PC-3 (cell line): ENCODE data around the gene SRPX. TPM values are rescaled to one million over a fixed set of nuclear protein-coding genes. Genes with fewer than 3 reads are reported as not detected.

Experiments
- ATAC-seq: fragments of 200-7000 bp; cut with Tn5 transposase; 2 replicates; pipeline ENCODE4 v1.9.1; 2020; ENCODE audit warnings: mild to moderate bottlenecking, moderate library complexity
- BruUV-seq: library from RNA; stranded (reverse); fragments of 400-500 nt; replicated peaks from 2 replicates; lab custom pipeline; 2021; lab: Mats Ljungman, UMichigan
- CTCF ChIA-PET: fragments of 300-600 bp; sonication (Branson Sonifier 250); formaldehyde crosslinking; loops from one replicate; lab custom pipeline; 2022; ENCODE audit warnings: antibody characterized with exemption; lab: Charles Lee
- POLR2A ChIA-PET: fragments of 300-600 bp; sonication (Branson Sonifier 250); formaldehyde crosslinking; loops from one replicate; lab custom pipeline; 2022; ENCODE audit warnings: antibody characterized with exemption; ENCODE audit not compliant: unreplicated experiment; lab: Charles Lee
- DNase-seq: peaks from one replicate; pipeline ENCODE4 v3.0.0-alpha.2; 2015
- H2AFZ ChIP-seq: fragments of 300-600 bp; sonication (generic); 2 replicates; pipeline ENCODE4 v1.6.0; 2016; ENCODE audit warnings: antibody characterized with exemption, low read length
- H3F3A ChIP-seq: fragments of 300-600 bp; sonication (generic); one replicate; pipeline ENCODE4 v1.6.0; 2017; ENCODE audit warnings: antibody characterized with exemption, low read length, control low read depth, mild to moderate bottlenecking; ENCODE audit not compliant: unreplicated experiment
- H3K27ac ChIP-seq: fragments of 300-600 bp; sonication (generic); 2 replicates; pipeline ENCODE4 v1.5.1; 2016; ENCODE audit warnings: mild to moderate bottlenecking, low read length
- H3K27me3 ChIP-seq: fragments of 300-600 bp; sonication (generic); 2 replicates; pipeline ENCODE4 v1.6.1; 2016; ENCODE audit warnings: low read length, mixed read lengths
- H3K36me3 ChIP-seq: fragments of 300-600 bp; sonication (generic); 2 replicates; pipeline ENCODE4 v1.6.1; 2016; ENCODE audit warnings: low read depth, mixed run types, low read length, mixed read lengths
- H3K4me1 ChIP-seq: fragments of 300-600 bp; sonication (generic); 2 replicates; pipeline ENCODE4 v1.5.1; 2016; ENCODE audit warnings: low read length; ENCODE audit not compliant: insufficient read depth
- H3K4me2 ChIP-seq: fragments of 300-600 bp; sonication (generic); 2 replicates; pipeline ENCODE4 v1.6.0; 2016; ENCODE audit warnings: low read length
- H3K4me3 ChIP-seq: fragments of 300-600 bp; sonication (generic); 2 replicates; pipeline ENCODE4 v1.5.1; 2016; ENCODE audit warnings: mild to moderate bottlenecking, low read length, mixed read lengths
- H3K79me2 ChIP-seq: fragments of 300-600 bp; sonication (generic); 2 replicates; pipeline ENCODE4 v1.6.1; 2017; ENCODE audit warnings: low read length, mixed read lengths
- H3K9ac ChIP-seq: fragments of 300-600 bp; sonication (generic); 2 replicates; pipeline ENCODE4 v1.6.0; 2016; ENCODE audit warnings: mild to moderate bottlenecking, low read length
- H3K9me2 ChIP-seq: fragments of 300-600 bp; sonication (generic); replicated peaks from 2 replicates; pipeline ENCODE4 v1.6.1; 2016; ENCODE audit warnings: mixed run types, low read length, mixed read lengths
- H3K9me3 ChIP-seq: fragments of 300-600 bp; sonication (generic); 2 replicates; pipeline ENCODE4 v1.6.1; 2016; ENCODE audit warnings: low read length, mixed read lengths
- H4K20me1 ChIP-seq: fragments of 300-600 bp; sonication (generic); 2 replicates; pipeline ENCODE4 v1.6.1; 2016; ENCODE audit warnings: low read length, mixed read lengths
- EZH2 ChIP-seq: fragments of 300-600 bp; sonication (generic); IDR thresholded peaks from one replicate; pipeline ENCODE4 v1.6.1; 2017; ENCODE audit warnings: antibody characterized with exemption, mild to moderate bottlenecking, low read length; ENCODE audit not compliant: unreplicated experiment
- EZH2phosphoT487 ChIP-seq: fragments of 300-600 bp; sonication (generic); IDR thresholded peaks from 2 replicates; pipeline ENCODE4 v1.6.1; 2018; ENCODE audit warnings: mild to moderate bottlenecking, antibody characterized with exemption, low read length, borderline replicate concordance
- intact Hi-C: fragments of 100-400 bp; cut with micrococcal nuclease; formaldehyde crosslinking; loops from 2 replicates; pipeline ENCODE4 v1.9.0; 2023
- total RNA-seq: library from RNA; depleted of rRNA; stranded (reverse); fragments of >200 nt; gene quantifications from 2 replicates; pipeline ENCODE4 v1.2.3, GENCODE V29; 2014
- TF ChIP-seq, protein P1 (sequence below): fragments of 300-600 bp; sonication (generic); conservative IDR thresholded peaks from 2 replicates; pipeline ENCODE4 v1.5.1; 2017; ENCODE audit warnings: antibody characterized with exemption, low read depth, mild to moderate bottlenecking, low read length

SRPX gene
- total RNA-seq, 1 experiment from 2014 or later: 5.0 TPM

- no peaks in the 10 kb centered on the region for H3K27me3 ChIP-seq
- ATAC-seq: no peak
These were observed 94.5 kb downstream of the SRPX start for GRCh38 chrX:38126179-38126578.

GRCh38 chrX:38124000-38124399 lies 96.7 kb downstream of the SRPX start:
- H3K27ac ChIP-seq: no peak overlapping the region
- no peak overlapping the region for H2AFZ ChIP-seq
- ChIA-PET CTCF (no interaction called here), POLR2A (no interaction called here)
- BruUV-seq: no TSS peak
- no peak overlapping the region for H3K4me2 ChIP-seq
- H3K27me3 ChIP-seq: no peaks in the 10 kb centered on the region
- no peak for ATAC-seq
- no peaks in the 10 kb centered on the region for H3F3A ChIP-seq
- no peaks in the 10 kb centered on the region for H4K20me1 ChIP-seq
- H3K4me1 ChIP-seq: no peaks in the 10 kb centered on the region
- TF ChIP-seq EZH2: no peak
- TF ChIP-seq, protein P1, sequence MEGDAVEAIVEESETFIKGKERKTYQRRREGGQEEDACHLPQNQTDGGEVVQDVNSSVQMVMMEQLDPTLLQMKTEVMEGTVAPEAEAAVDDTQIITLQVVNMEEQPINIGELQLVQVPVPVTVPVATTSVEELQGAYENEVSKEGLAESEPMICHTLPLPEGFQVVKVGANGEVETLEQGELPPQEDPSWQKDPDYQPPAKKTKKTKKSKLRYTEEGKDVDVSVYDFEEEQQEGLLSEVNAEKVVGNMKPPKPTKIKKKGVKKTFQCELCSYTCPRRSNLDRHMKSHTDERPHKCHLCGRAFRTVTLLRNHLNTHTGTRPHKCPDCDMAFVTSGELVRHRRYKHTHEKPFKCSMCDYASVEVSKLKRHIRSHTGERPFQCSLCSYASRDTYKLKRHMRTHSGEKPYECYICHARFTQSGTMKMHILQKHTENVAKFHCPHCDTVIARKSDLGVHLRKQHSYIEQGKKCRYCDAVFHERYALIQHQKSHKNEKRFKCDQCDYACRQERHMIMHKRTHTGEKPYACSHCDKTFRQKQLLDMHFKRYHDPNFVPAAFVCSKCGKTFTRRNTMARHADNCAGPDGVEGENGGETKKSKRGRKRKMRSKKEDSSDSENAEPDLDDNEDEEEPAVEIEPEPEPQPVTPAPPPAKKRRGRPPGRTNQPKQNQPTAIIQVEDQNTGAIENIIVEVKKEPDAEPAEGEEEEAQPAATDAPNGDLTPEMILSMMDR: no peak
- H3K36me3 ChIP-seq: no peaks in the 10 kb centered on the region
- no peak overlapping the region for H3K9ac ChIP-seq
- DNase-seq: no peak
- H3K79me2 ChIP-seq: no peaks in the 10 kb centered on the region
- intact Hi-C loops: no loop called here
- no peaks in the 10 kb centered on the region for H3K9me3 ChIP-seq
- H3K4me3 ChIP-seq: no peak overlapping the region
- no peaks in the 10 kb centered on the region for H3K9me2 ChIP-seq

More at GRCh38 chrX:38126179-38126578, 94.5 kb downstream of the SRPX start:
- BruUV-seq: no TSS peak
- no peaks in the 10 kb centered on the region for H3K9me2 ChIP-seq
- CTCF ChIA-PET: no interaction called here
- no peak overlapping the region for H3K4me2 ChIP-seq
- H2AFZ ChIP-seq: no peak overlapping the region
- no peaks in the 10 kb centered on the region for H3K9me3 ChIP-seq
- POLR2A ChIA-PET: no interaction called here
- no peak for TF ChIP-seq EZH2phosphoT487
- TF ChIP-seq, protein P1: no peak
- TF ChIP-seq EZH2: no peak
- H3K4me3 ChIP-seq: no peak overlapping the region
- no peaks in the 10 kb centered on the region for H3K36me3 ChIP-seq
- intact Hi-C loops: no loop called here
- DNase-seq: no peak
- H3K27ac ChIP-seq: no peak overlapping the region
- H3F3A ChIP-seq: no peaks in the 10 kb centered on the region
- no peaks in the 10 kb centered on the region for H3K79me2 ChIP-seq
- H3K9ac ChIP-seq: no peak overlapping the region
- no peaks in the 10 kb centered on the region for H3K4me1 ChIP-seq
- H4K20me1 ChIP-seq: no peaks in the 10 kb centered on the region

GRCh38 chrX:38117485-38117884 lies 103.2 kb downstream of the SRPX start:
- no TSS peak for BruUV-seq
- no peaks in the 10 kb centered on the region for H3K9me3 ChIP-seq
- no peak overlapping the region for H3K4me2 ChIP-seq

More at GRCh38 chrX:38117485-38117884, 103.2 kb downstream of the SRPX start:
- no peak overlapping the region for H2AFZ ChIP-seq
- no peaks in the 10 kb centered on the region for H3K36me3 ChIP-seq
- CTCF ChIA-PET: no interaction called here
- ATAC-seq: no peak
- H3K27me3 ChIP-seq: no peaks in the 10 kb centered on the region
- no peaks in the 10 kb centered on the region for H3K79me2 ChIP-seq
- H3K4me3 ChIP-seq: no peak overlapping the region
- no peak overlapping the region for H3K9ac ChIP-seq
- no peaks in the 10 kb centered on the region for H3F3A ChIP-seq
- H4K20me1 ChIP-seq: no peaks in the 10 kb centered on the region
- H3K27ac ChIP-seq: no peak overlapping the region
- intact Hi-C loops: no loop called here
- POLR2A ChIA-PET: no interaction called here
- H3K4me1 ChIP-seq: no peaks in the 10 kb centered on the region
- no peaks in the 10 kb centered on the region for H3K9me2 ChIP-seq
- TF ChIP-seq, protein P1: no peak
- TF ChIP-seq EZH2 (no peak), EZH2phosphoT487 (no peak)
- DNase-seq: no peak
